ENCODE results near the gene NOS1AP.

DNA sequence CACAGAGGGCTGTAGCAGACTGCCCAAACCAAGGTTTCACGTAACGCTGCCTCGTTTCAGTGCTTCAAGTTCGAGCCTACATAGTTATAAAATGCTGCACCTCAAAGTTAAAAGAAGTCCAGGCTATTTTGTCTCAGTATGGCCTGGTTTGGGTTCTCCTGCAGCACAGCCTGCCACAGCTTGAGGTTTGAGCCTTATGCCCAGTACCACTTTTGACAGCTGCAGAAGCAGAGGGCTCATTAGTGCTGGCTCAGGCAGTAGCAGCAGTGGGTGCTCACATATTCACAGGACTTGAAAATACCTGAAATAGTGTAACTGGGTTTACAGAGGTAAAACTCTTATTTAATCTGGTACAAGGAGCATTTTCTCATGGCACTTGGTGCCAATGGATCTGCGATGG, 291.9 kb downstream of the NOS1AP start:
- TF ChIP-seq GATA2 (IDR thresholded peaks at IDR 0.05; ENCODE audit: low read depth, low read length) = no peak
- no peak for TF ChIP-seq GATA3 (IDR thresholded peaks at IDR 0.05; ENCODE audit: low read depth, low read length)
